HepG2 (cell line): ENCODE measurements around the gene FUT4. TPM values are rescaled to one million over a fixed set of nuclear protein-coding genes. Genes with fewer than 3 reads are reported as not detected.
"Not testable (repeated sequence)": the region's sequence is repeated elsewhere in the genome, so short reads cannot be mapped to it uniquely, and the experiment has no call there.

Source experiments
- ATAC-seq: fragments of 200-7000 bp; cut with Tn5 transposase; 3 replicates; pipeline ENCODE4 v1.9.1; 2020; ENCODE audit warnings: mild to moderate bottlenecking, moderate library complexity
- BruUV-seq: library from RNA; stranded (reverse); fragments of 400-500 nt; replicated peaks from 2 replicates; lab custom pipeline; 2021; lab: Mats Ljungman, UMichigan
- CTCF ChIA-PET: fragments of 300-600 bp; formaldehyde crosslinking; extraction: SDS; loops from one replicate; lab custom pipeline; 2021; ENCODE audit warnings: low total read pairs, inconsistent platforms, low intra/inter-chr PET ratio; lab: Yijun Ruan, JAX
- POLR2A ChIA-PET: fragments of 350-600 bp; sonication (Branson Sonifier 250); formaldehyde crosslinking; loops from one replicate; lab custom pipeline; 2020; ENCODE audit warnings: antibody characterized with exemption, inconsistent platforms; lab: Yijun Ruan, JAX
- DNase-seq: peaks from one replicate; pipeline ENCODE4 v3.0.0-alpha.2; 2015; ENCODE audit warnings: low spot score
- FAIRE-seq: peaks from 3 replicates; lab custom pipeline; 2011; peaks lifted over from hg19 to GRCh38; lab: Jason Lieb, UNC
- H2AFZ ChIP-seq: one replicate; pipeline ENCODE4 v1.6.1; 2011; ENCODE audit warnings: low read length, inconsistent platforms
- H3K27ac ChIP-seq: fragments of 300-600 bp; 3 replicates; pipeline ENCODE4 v1.8.0; 2011; ENCODE audit warnings: mixed run types, mild to moderate bottlenecking, mixed read lengths, low read length, inconsistent platforms; ENCODE audit not compliant: insufficient read depth; ENCODE audit errors: extremely low read length
- H3K27me3 ChIP-seq, 2 experiments: fragments of 200-600 bp in 1 of 2; 2 replicates in 1 of 2; 3 replicates in 1 of 2; pipeline versions ENCODE4 v1.6.0 to v1.8.0; 2011; ENCODE audit warnings: low read length in 2 of 2, mild to moderate bottlenecking in 2 of 2, moderate library complexity in 2 of 2, inconsistent platforms in 1 of 2; ENCODE audit not compliant: insufficient read depth in 2 of 2, control insufficient read depth in 1 of 2
- H3K36me3 ChIP-seq, 2 experiments: fragments of 200-600 bp in 1 of 2; replicated peaks in 1 of 2; 2 replicates in 1 of 2; 3 replicates in 1 of 2; pipeline versions ENCODE4 v1.5.1 to v1.8.0; 2011; ENCODE audit warnings: low read length in 2 of 2, inconsistent platforms in 1 of 2; ENCODE audit not compliant: insufficient read depth in 2 of 2, control insufficient read depth in 1 of 2
- H3K4me1 ChIP-seq: 2 replicates; pipeline ENCODE4 v1.5.1; 2012; ENCODE audit warnings: low read length, inconsistent platforms; ENCODE audit not compliant: insufficient read depth
- H3K4me2 ChIP-seq: 2 replicates; pipeline ENCODE4 v1.6.0; 2011; ENCODE audit warnings: low read depth, low read length, inconsistent platforms
- H3K4me3 ChIP-seq, 3 experiments: fragments of 200-600 bp in 1 of 3; sonication (generic), shearing (Covaris generic) in 1 of 3; replicated peaks in 1 of 3; 2 replicates each; pipeline ENCODE4 v1.5.1; 2011 to 2016; ENCODE audit warnings: low read length in 3 of 3, inconsistent platforms in 2 of 3, low read depth in 2 of 3, mild to moderate bottlenecking in 2 of 3, control low read depth in 1 of 3, mixed read lengths in 1 of 3; ENCODE audit not compliant: insufficient read depth in 1 of 3
- H3K79me2 ChIP-seq: one replicate; pipeline ENCODE4 v1.6.1; 2011; ENCODE audit warnings: low read length, inconsistent platforms; ENCODE audit not compliant: insufficient read depth
- H3K9ac ChIP-seq: 2 replicates; pipeline ENCODE4 v1.6.0; 2011; ENCODE audit warnings: mild to moderate bottlenecking, low read depth, low read length, inconsistent platforms; ENCODE audit not compliant: insufficient read depth
- H3K9me3 ChIP-seq: 2 replicates; pipeline ENCODE4 v1.5.1; 2012; ENCODE audit warnings: mild to moderate bottlenecking, low read length
- H4K20me1 ChIP-seq: 2 replicates; pipeline ENCODE4 v1.6.0; 2011; ENCODE audit warnings: inconsistent platforms, mild to moderate bottlenecking, low read length, moderate library complexity; ENCODE audit not compliant: insufficient read depth
- HOXD1 ChIP-seq: sonication (generic); formaldehyde crosslinking; IDR thresholded peaks from 2 replicates; pipeline ENCODE4 v1.5.0; 2020; ENCODE audit warnings: missing genetic modification reagents
- KAT7 ChIP-seq: IDR thresholded peaks from 2 replicates; pipeline ENCODE4 v1.6.1; 2018; ENCODE audit warnings: borderline replicate concordance, missing compliant biosample characterization
- SOX5 ChIP-seq: IDR thresholded peaks from 2 replicates; pipeline ENCODE4 v1.6.1; 2016; ENCODE audit warnings: borderline replicate concordance
- ZNF350 ChIP-seq: sonication (generic); formaldehyde crosslinking; IDR thresholded peaks from 2 replicates; pipeline ENCODE4 v1.4.0; 2020; ENCODE audit warnings: mild to moderate bottlenecking, low read depth, missing genetic modification reagents, borderline replicate concordance
- ZNF44 ChIP-seq: sonication (generic); formaldehyde crosslinking; IDR thresholded peaks from 2 replicates; pipeline ENCODE4 v1.5.1; 2020; ENCODE audit warnings: mild to moderate bottlenecking, missing genetic modification reagents
- ZNF547 ChIP-seq: sonication (generic); formaldehyde crosslinking; IDR thresholded peaks from 2 replicates; pipeline ENCODE4 v1.5.1; 2020; ENCODE audit warnings: mild to moderate bottlenecking, missing genetic modification reagents
- WGBS: methylation state at CpG from one replicate; pipeline ENCODE4 v1.1.6; 2017; ENCODE audit warnings: low lambda C conversion rate; 5-methylcytosine and 5-hydroxymethylcytosine counted together
- in situ Hi-C: cut with HindIII; loops from 2 replicates; pipeline ENCODE4 v1.10.0; 2017; ENCODE audit warnings: low pct_unique_long_range_greater_than_20kb; ENCODE audit not compliant: extremely low pct_ligation_motif_present
- intact Hi-C: fragments of 100-400 bp; cut with micrococcal nuclease; formaldehyde crosslinking; loops from one replicate; pipeline ENCODE4 v1.10.0; 2022; ENCODE audit not compliant: unreplicated experiment
- polyA plus RNA-seq, 8 experiments: library from polyadenylated mRNA; depleted of rRNA in 3 of 8; stranded (reverse) in 7 of 8; unstranded in 1 of 8; fragments of >200 nt; fragmentation: Illumina TruSeq in 4 of 8; extraction: Trizol in 4 of 8; gene quantifications; 2 replicates each; pipeline versions ENCODE4 v1.2.1 to v1.2.3, GENCODE V29; 2011 to 2016; ENCODE audit warnings: low read depth in 4 of 8, missing spikeins in 1 of 8, mixed read lengths in 1 of 8; ENCODE audit not compliant: insufficient read depth in 1 of 8
- total RNA-seq, 5 experiments: library from RNA; depleted of rRNA; stranded (reverse); fragments of >200 nt; fragmentation: Illumina TruSeq; extraction: Trizol; gene quantifications; 2 replicates each; pipeline ENCODE4 v1.2.3, GENCODE V29; 2016; ENCODE audit warnings: low read depth in 1 of 5

The FUT4 gene
- total and polyA plus RNA-seq, 2 of the 13 experiments (the other 11 are each of a cell fraction or from before 2014, with no cell fraction given): 0.28 to 0.60 TPM

DNA sequence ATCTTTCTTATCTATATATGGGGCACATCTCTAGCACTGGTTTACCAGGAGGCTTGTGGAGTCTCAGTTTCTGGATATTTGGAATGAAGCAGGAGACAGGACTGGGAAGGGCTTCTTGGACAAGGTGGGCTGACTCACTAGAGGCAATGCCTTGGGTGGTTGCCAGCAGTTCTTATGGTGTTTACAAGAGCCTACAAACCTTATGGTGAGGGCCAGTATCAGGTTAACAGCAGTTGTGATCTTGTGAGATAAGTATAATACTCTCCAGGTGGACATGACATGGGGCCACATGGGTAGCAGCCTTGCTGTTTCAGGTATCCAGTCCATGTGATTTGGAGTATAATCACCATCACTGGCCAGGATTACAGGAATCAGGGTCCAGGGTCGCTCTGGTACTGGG, 10.2 kb downstream of the FUT4 start:
- Histone ChIP-seq H3K4me3 (no peak overlapping the region), H2AFZ (no peak overlapping the region), H3K79me2 (no peaks in the 10 kb centered on the region), H3K4me2 (no peak overlapping the region), H3K27ac (no peak overlapping the region), H3K9ac (no peak overlapping the region), H3K36me3 (no peaks in the 10 kb centered on the region), H3K9me3 (no peaks in the 10 kb centered on the region), H3K4me1 (no peaks in the 10 kb centered on the region), H4K20me1 (no peaks in the 10 kb centered on the region), H3K27me3 (no peaks in the 10 kb centered on the region)
- CTCF ChIA-PET: no interaction called here
- DNase-seq: no peak
- in situ Hi-C loops (no loop called here), intact Hi-C loops (no loop called here)
- TF ChIP-seq SOX5 (CRISPR knock-in tag) (no peak), KAT7 (no peak), ZNF547 (CRISPR knock-in tag) (no peak), HOXD1 (no peak), ZNF350 (CRISPR knock-in tag) (no peak), ZNF44 (no peak)
- ATAC-seq: no peak
- POLR2A ChIA-PET: no interaction called here
- WGBS: 0% methylated on average over 1 of the region's 1 CpG
- FAIRE-seq: no peak
- no TSS peak for BruUV-seq

DNA sequence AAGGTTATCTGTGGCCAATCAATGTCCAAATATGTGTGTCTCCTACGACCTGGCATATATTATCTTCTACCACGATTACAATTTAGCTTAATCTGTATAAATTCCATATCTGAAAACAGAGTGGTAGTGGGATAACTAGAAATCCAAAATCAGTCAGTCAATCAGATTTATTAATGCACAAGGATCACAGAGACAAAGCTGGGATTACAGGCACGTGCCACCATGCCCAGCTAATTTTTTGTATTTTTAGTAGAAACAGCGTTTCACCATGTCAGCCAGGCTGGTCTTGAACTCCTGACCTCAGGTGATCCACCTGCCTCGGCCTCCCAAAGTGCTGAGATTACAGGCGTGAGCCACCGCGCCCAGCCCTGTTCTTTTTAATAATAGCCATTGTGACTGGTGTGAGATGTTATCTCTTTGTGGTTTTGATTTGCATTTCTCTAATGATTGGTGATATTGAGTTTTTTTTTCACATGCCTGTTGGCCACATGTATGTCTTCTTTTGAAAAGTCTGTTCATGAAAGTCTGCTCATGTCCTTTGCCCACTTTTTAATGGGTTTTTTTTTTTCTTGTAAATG, 12.1 kb downstream of the FUT4 start:
- ATAC-seq, H3K27ac ChIP-seq, H3K4me1 ChIP-seq, POLR2A ChIA-PET, intact Hi-C loops, H3K4me2 ChIP-seq, BruUV-seq, in situ Hi-C loops, FAIRE-seq, H2AFZ ChIP-seq, H3K79me2 ChIP-seq, H3K9me3 ChIP-seq, CTCF ChIA-PET, H4K20me1 ChIP-seq, DNase-seq, H3K4me3 ChIP-seq, H3K27me3 ChIP-seq, H3K9ac ChIP-seq, H3K36me3 ChIP-seq: not testable (repeated sequence)
- 28% methylated on average over 8 of the region's 8 CpGs for WGBS
